CD8-positive, alpha-beta memory T cell (primary cell): ENCODE results near the gene DNAH14. TPM values are rescaled to one million over a fixed set of nuclear protein-coding genes. Genes with fewer than 3 reads are reported as not detected.

ENCODE experiments used
- CTCF ChIA-PET: fragments of 350-600 bp; sonication (Branson Sonifier 250); formaldehyde crosslinking; loops from one replicate; lab custom pipeline; 2021; ENCODE audit warnings: antibody characterized with exemption; lab: Charles Lee
- POLR2A ChIA-PET: fragments of 350-600 bp; sonication (Branson Sonifier 250); formaldehyde crosslinking; loops from one replicate; lab custom pipeline; 2021; ENCODE audit warnings: antibody characterized with exemption; lab: Charles Lee
- DNase-seq, 5 donors: peaks; one replicate each; pipeline versions ENCODE4 v3.0.0 to v3.0.0-alpha.2; 2020 to 2022; ENCODE audit warnings: mixed read lengths in 1 of 5
- H3K27ac ChIP-seq: one replicate; pipeline ENCODE4 v1.7.0; 2013; ENCODE audit warnings: low read depth, mild to moderate bottlenecking, low read length, moderate library complexity
- H3K27me3 ChIP-seq: 2 replicates; pipeline ENCODE4 v1.7.0; 2013; ENCODE audit warnings: low read length, mild to moderate bottlenecking; ENCODE audit not compliant: insufficient read depth, poor library complexity, severe bottlenecking
- H3K36me3 ChIP-seq: 2 replicates; pipeline ENCODE4 v1.7.0; 2013; ENCODE audit warnings: mild to moderate bottlenecking, low read length, moderate library complexity; ENCODE audit not compliant: insufficient read depth
- H3K4me1 ChIP-seq: 2 replicates; pipeline ENCODE4 v1.7.0; 2013; ENCODE audit warnings: mild to moderate bottlenecking, low read length, moderate library complexity; ENCODE audit not compliant: insufficient read depth
- H3K4me3 ChIP-seq: 2 replicates; pipeline ENCODE4 v1.7.0; 2013; ENCODE audit warnings: mild to moderate bottlenecking, low read length
- H3K9me3 ChIP-seq: 2 replicates; pipeline ENCODE4 v1.7.0; 2013; ENCODE audit warnings: mild to moderate bottlenecking, low read length
- H3K27ac Mint-ChIP-seq, 8 donors: one replicate each; pipeline ENCODE4 v1.8.0; 2020 to 2021; ENCODE audit warnings: mixed read lengths in 8 of 8, mild to moderate bottlenecking in 6 of 8, inconsistent platforms in 3 of 8, moderate library complexity in 3 of 8
- H3K27me3 Mint-ChIP-seq, 2 donors: one replicate each; pipeline ENCODE4 v1.8.0; 2020 to 2021; ENCODE audit warnings: mixed read lengths in 2 of 2, mild to moderate bottlenecking in 1 of 2, moderate library complexity in 1 of 2
- H3K36me3 Mint-ChIP-seq, 3 donors: one replicate each; pipeline ENCODE4 v1.8.0; 2020 to 2021; ENCODE audit warnings: mixed read lengths in 3 of 3, inconsistent platforms in 1 of 3, mild to moderate bottlenecking in 1 of 3
- H3K4me1 Mint-ChIP-seq, 3 donors: one replicate each; pipeline ENCODE4 v1.8.0; 2020 to 2021; ENCODE audit warnings: mixed read lengths in 3 of 3, inconsistent platforms in 1 of 3, mild to moderate bottlenecking in 1 of 3
- H3K4me3 Mint-ChIP-seq, 7 donors: one replicate each; pipeline ENCODE4 v1.8.0; 2020 to 2021; ENCODE audit warnings: mixed read lengths in 7 of 7, mild to moderate bottlenecking in 6 of 7, moderate library complexity in 4 of 7, inconsistent platforms in 2 of 7
- H3K9me3 Mint-ChIP-seq, 5 donors: one replicate each; pipeline ENCODE4 v1.8.0; 2020 to 2022; ENCODE audit warnings: mixed read lengths in 5 of 5, mild to moderate bottlenecking in 3 of 5, moderate library complexity in 2 of 5, inconsistent platforms in 1 of 5
- polyA plus RNA-seq: library from polyadenylated mRNA; unstranded; fragments of 300-500 nt; fragmentation: Illumina TruSeq; gene quantifications from one replicate; pipeline ENCODE4 v1.2.3, GENCODE V29; 2021
- total RNA-seq, 2 experiments: library from RNA; stranded (reverse); gene quantifications; one replicate each; pipeline ENCODE4 v1.2.3, GENCODE V29; 2021

DNAH14 gene
- total and polyA plus RNA-seq, 3 experiments from 2014 or later, result 0.26 TPM; not detected in 2

DNA sequence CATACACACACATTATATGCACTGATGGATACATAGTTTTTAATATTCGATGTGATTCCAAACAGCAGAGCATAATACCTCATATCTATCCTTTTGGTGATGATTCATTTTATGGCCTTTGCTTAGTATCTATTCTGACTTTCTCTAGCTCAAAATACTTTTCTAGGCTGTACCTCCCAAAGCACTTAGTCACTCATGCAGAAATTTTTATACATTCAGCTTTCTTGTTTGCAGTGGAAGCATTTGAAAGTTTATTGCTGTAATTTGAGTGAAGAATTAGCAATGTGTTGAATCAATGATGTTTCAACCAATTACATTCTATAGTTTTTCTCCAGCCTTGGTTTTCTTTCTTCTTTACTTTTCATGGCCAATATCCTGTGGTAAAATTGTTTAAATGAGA lies 431.7 kb downstream of the DNAH14 start:
- Histone ChIP-seq H3K36me3 (no peaks in the 10 kb centered on the region), H3K27ac (no peak overlapping the region), H3K9me3 (no peaks in the 10 kb centered on the region), H3K4me3 (no peak overlapping the region), H3K4me1 (no peaks in the 10 kb centered on the region), H3K27me3 (no peaks in the 10 kb centered on the region)
- H3K4me3 Mint-ChIP-seq, result no peak overlapping the region
- H3K36me3 Mint-ChIP-seq, result no peaks in the 10 kb centered on the region
- ChIA-PET CTCF (no interaction called here), POLR2A (no interaction called here)
- H3K4me1 Mint-ChIP-seq, result peaks cover 0 to 2% (median 0%) of the 10 kb centered on the region in 3 donors
- H3K27ac Mint-ChIP-seq, result no peak overlapping the region
- no peaks in the 10 kb centered on the region for H3K9me3 Mint-ChIP-seq
- no peak for DNase-seq
- H3K27me3 Mint-ChIP-seq, result peaks cover 12 to 43% of the 10 kb centered on the region in 2 donors

DNA sequence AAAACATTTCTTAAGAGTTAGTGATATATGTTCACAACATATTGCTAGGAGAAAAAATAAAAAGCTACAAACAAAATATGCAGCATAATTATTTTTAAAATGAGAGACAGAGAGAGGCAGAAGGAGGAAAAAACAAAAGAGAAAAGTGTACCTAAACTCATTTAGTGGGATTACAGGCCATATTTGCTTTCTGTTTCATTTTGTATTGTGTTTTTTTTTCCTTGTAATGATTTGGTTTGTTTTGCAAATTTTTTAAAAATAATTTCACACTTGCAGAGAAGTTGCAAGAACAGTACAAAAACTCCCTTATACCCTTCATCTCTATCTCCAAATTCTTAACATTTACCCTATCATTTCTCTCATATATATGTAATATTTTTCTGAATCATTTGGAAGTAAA lies 433.3 kb downstream of the DNAH14 start:
- Mint-ChIP-seq H3K36me3 (no peaks in the 10 kb centered on the region), H3K9me3 (no peaks in the 10 kb centered on the region), H3K4me3 (no peak overlapping the region), H3K27ac (no peak overlapping the region), H3K27me3 (peaks cover 9 to 48% of the 10 kb centered on the region in 2 donors), H3K4me1 (peaks cover 0 to 2% (median 0%) of the 10 kb centered on the region in 3 donors)
- CTCF ChIA-PET, result no interaction called here
- Histone ChIP-seq H3K4me1 (no peaks in the 10 kb centered on the region), H3K36me3 (no peaks in the 10 kb centered on the region), H3K4me3 (no peak overlapping the region), H3K9me3 (no peaks in the 10 kb centered on the region), H3K27ac (no peak overlapping the region), H3K27me3 (no peaks in the 10 kb centered on the region)
- POLR2A ChIA-PET, result no interaction called here
- no peak for DNase-seq

DNA sequence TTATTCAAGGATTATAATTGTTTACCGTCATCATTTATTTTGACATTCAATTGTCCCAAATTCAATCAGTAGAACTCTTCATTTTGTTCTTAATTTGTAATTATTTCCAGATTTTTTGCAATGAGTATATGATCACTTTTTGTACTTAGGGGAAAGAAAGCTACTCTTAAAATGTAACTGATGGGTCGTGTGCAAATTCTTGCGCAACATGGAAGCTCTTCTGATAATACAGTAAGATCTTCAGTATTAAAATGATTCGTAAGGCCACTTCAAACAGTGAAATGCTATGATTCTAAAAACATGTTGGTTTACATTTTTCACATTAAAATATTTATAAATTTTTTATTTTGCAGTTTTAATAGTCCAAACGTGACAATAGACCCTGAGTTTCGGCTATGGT lies 435.0 kb downstream of the DNAH14 start:
- no peaks in the 10 kb centered on the region for H3K4me1 ChIP-seq
- POLR2A ChIA-PET, result no interaction called here
- no peaks in the 10 kb centered on the region for H3K27me3 ChIP-seq
- CTCF ChIA-PET, result no interaction called here
- Mint-ChIP-seq H3K4me3 (no peak overlapping the region), H3K9me3 (no peaks in the 10 kb centered on the region), H3K27me3 (peaks cover under 1 to 39% of the 10 kb centered on the region in 2 donors), H3K36me3 (peaks cover 0 to 1% (median 0%) of the 10 kb centered on the region in 3 donors), H3K27ac (no peak overlapping the region), H3K4me1 (peaks cover 0 to 2% (median 0%) of the 10 kb centered on the region in 3 donors)
- no peak for DNase-seq
- H3K4me3 ChIP-seq, result no peak overlapping the region
- H3K27ac ChIP-seq, result no peak overlapping the region
- H3K9me3 ChIP-seq, result no peaks in the 10 kb centered on the region
- no peaks in the 10 kb centered on the region for H3K36me3 ChIP-seq

DNA sequence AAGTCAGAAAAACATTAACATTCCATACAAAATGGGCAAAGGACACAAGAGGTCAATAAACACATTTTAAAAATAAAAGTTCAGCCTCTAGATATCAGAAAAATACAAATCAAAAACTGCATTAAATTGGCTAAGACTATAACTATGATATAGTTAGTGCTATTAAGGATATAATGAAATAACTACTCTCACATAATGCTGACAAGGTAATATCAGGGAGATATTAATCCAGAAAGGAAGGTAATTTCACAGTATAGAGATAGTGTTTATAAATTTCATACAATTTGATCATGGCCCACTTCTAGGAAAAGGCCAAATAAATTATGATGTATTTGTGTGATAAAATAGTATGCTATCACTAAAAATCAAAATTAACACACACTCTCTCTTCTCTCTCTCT lies 436.5 kb downstream of the DNAH14 start:
- Histone ChIP-seq H3K4me1 (no peaks in the 10 kb centered on the region), H3K36me3 (no peaks in the 10 kb centered on the region), H3K4me3 (no peak overlapping the region), H3K9me3 (no peaks in the 10 kb centered on the region), H3K27me3 (no peaks in the 10 kb centered on the region), H3K27ac (no peak overlapping the region)
- Mint-ChIP-seq H3K27me3 (peaks cover 0 to 33% of the 10 kb centered on the region in 2 donors), H3K4me3 (no peak overlapping the region), H3K36me3 (peaks cover 0 to 1% (median 0%) of the 10 kb centered on the region in 3 donors), H3K4me1 (peaks cover 0 to 2% (median 0%) of the 10 kb centered on the region in 3 donors), H3K9me3 (no peaks in the 10 kb centered on the region), H3K27ac (no peak overlapping the region)
- ChIA-PET CTCF (no interaction called here), POLR2A (no interaction called here)
- no peak for DNase-seq

DNA sequence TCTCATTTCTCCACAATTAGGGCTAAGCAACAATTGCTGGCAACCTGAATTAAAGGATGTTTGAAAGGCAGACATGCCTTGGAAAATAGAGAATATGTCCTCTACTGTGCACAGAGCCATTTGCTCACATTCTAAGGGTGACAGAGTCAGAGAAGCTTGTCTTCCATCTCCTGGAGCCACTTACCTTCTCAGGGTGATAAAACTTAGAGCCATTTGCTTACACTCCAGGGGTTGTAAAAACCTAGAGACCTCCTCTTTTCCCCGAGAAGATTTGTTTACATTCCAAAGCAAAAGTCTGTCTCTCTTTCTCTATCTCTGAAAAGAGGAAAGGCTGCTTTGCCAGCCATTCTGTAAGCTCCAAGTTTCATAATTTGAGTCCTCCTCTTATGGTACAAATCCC lies 437.1 kb downstream of the DNAH14 start:
- Histone ChIP-seq H3K9me3 (no peaks in the 10 kb centered on the region), H3K4me3 (no peak overlapping the region), H3K27me3 (no peaks in the 10 kb centered on the region), H3K36me3 (no peaks in the 10 kb centered on the region), H3K4me1 (no peaks in the 10 kb centered on the region), H3K27ac (no peak overlapping the region)
- Mint-ChIP-seq H3K27me3 (peaks cover 0 to 33% of the 10 kb centered on the region in 2 donors), H3K27ac (no peak overlapping the region), H3K4me3 (no peak overlapping the region), H3K4me1 (peaks cover 0 to 2% (median 0%) of the 10 kb centered on the region in 3 donors), H3K36me3 (peaks cover 0 to 1% (median 0%) of the 10 kb centered on the region in 3 donors), H3K9me3 (no peaks in the 10 kb centered on the region)
- DNase-seq, result no peak
- ChIA-PET POLR2A (no interaction called here), CTCF (no interaction called here)

DNA sequence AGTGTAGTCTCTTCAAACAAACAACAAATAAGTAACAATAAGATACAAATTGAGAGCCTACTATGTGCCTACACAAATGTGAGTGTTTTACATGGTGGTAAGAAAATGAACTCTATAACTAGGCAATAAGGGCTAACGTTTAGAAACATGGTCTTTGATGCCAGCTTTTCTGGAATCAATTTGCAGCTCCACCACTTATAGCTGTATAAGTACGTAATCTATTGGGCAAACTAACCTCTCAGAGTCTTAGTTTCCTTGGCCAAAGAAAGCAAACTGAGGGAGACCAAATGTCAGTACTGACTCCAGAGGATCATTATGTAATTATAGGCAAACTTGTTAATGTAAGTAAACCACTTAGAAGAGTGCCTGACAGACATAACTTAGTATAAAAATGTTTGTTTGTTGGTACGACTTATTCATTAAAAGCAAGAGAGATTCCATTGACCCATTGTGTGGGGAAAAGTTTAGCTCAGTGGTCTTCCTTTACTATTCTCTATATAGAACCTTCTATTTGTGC lies 438.6 kb downstream of the DNAH14 start:
- H3K9me3 ChIP-seq, result no peaks in the 10 kb centered on the region
- DNase-seq, result no peak
- H3K36me3 ChIP-seq, result no peaks in the 10 kb centered on the region
- H3K4me1 ChIP-seq, result no peaks in the 10 kb centered on the region
- Mint-ChIP-seq H3K4me3 (no peak overlapping the region), H3K27ac (no peak overlapping the region), H3K27me3 (peaks cover 0 to 33% of the 10 kb centered on the region in 2 donors), H3K4me1 (no peaks in the 10 kb centered on the region), H3K36me3 (peaks cover 0 to 1% (median 0%) of the 10 kb centered on the region in 3 donors), H3K9me3 (peaks cover 0 to 2% (median 0%) of the 10 kb centered on the region in 5 donors)
- no peak overlapping the region for H3K4me3 ChIP-seq
- no peak overlapping the region for H3K27ac ChIP-seq
- no peaks in the 10 kb centered on the region for H3K27me3 ChIP-seq
- CTCF ChIA-PET, result no interaction called here
- POLR2A ChIA-PET, result no interaction called here

DNA sequence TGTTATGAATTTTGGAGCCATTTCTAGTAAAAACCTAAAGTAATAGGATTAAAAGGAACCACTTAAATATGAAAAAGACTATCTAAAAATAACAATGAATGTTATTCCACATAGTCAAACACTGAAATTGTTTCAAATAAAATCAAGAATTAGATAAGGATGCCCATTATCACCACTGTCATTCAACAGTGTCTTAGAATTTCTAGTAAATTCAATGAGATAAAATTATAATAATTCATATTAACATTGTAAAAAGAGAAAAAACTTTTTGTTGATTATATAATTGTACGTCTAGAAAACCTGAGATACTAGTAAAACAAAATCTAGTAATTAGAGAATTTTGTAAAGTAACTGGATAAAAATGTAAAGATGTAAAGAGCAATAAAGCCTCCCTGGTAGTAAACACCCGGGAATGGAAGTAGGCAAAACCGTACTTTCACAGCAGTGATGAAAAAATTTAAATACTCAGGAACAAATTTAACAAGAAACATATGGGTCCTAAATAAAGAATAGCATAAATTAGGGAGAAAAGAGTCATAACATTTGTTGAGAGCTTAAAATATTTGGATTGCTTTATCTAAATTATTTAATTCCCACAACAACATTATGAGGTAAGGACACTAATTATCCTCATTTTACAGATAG lies 442.0 kb downstream of the DNAH14 start:
- Mint-ChIP-seq H3K4me3 (no peak overlapping the region), H3K4me1 (no peaks in the 10 kb centered on the region), H3K27ac (no peak overlapping the region), H3K36me3 (peaks cover 0 to 1% (median 0%) of the 10 kb centered on the region in 3 donors), H3K9me3 (peaks cover 0 to 2% (median 0%) of the 10 kb centered on the region in 5 donors), H3K27me3 (peaks cover 0 to 18% of the 10 kb centered on the region in 2 donors)
- ChIA-PET POLR2A (no interaction called here), CTCF (no interaction called here)
- DNase-seq, result no peak
- no peaks in the 10 kb centered on the region for H3K27me3 ChIP-seq
- H3K4me3 ChIP-seq, result no peak overlapping the region
- H3K36me3 ChIP-seq, result no peaks in the 10 kb centered on the region
- no peak overlapping the region for H3K27ac ChIP-seq
- no peaks in the 10 kb centered on the region for H3K4me1 ChIP-seq
- H3K9me3 ChIP-seq, result no peaks in the 10 kb centered on the region

DNA sequence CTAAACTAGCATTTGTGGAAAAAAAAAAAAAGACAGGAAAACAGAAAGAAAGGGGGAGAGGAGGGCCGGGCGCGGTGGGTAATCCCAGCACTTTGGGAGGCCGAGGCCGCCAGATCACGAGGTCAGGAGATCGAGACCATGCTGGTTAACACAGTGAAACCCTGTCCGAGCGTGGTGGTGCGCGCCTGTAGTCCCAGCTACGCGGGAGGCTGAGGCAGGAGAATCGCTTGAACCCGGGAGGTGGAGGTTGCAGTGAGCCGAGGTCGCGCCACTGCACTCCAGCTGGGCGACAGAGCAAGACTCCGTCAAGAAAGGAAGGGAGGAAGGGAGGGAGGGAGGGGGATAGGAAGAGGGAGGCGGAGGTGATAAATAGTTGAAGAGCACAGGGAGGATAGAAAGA lies 443.7 kb downstream of the DNAH14 start:
- Mint-ChIP-seq H3K27me3 (peaks cover 0 to 3% of the 10 kb centered on the region in 2 donors), H3K9me3 (peaks cover 0 to 2% (median 0%) of the 10 kb centered on the region in 5 donors), H3K36me3 (no peaks in the 10 kb centered on the region), H3K27ac (no peak overlapping the region), H3K4me3 (no peak overlapping the region), H3K4me1 (no peaks in the 10 kb centered on the region)
- Histone ChIP-seq H3K27me3 (no peaks in the 10 kb centered on the region), H3K36me3 (no peaks in the 10 kb centered on the region), H3K9me3 (no peaks in the 10 kb centered on the region), H3K4me3 (no peak overlapping the region), H3K4me1 (no peaks in the 10 kb centered on the region), H3K27ac (no peak overlapping the region)
- no peak for DNase-seq
- ChIA-PET POLR2A (no interaction called here), CTCF (no interaction called here)
